ENCODE results near the gene CAMK2G. TPM values are rescaled to one million over a fixed set of nuclear protein-coding genes. Genes with fewer than 3 reads are reported as not detected.

CAMK2G gene
- total RNA-seq, 1 experiment from 2014 or later, result 147 TPM

- no TSS peak for BruUV-seq (replicated peaks)
- H3K4me1 ChIP-seq (replicated peaks; ENCODE audit: insufficient read depth), result peaks cover 14% of the 10 kb centered on the region
- H4K20me1 ChIP-seq (ENCODE audit: insufficient read depth), result peaks cover 100% of the 10 kb centered on the region
- ChIA-PET CTCF (interaction anchor here (0.9 kb wide), 1 partner anchor 14 kb away, joined by 10 read pairs; no protein-coding TSS in a partner anchor), POLR2A (ENCODE audit: unreplicated experiment) (no interaction called here)
- no peak overlapping the region for H2AFZ ChIP-seq
- TF ChIP-seq EZH2 (IDR thresholded peaks at IDR 0.05; ENCODE audit: low read depth), result no peak
- TF ChIP-seq, protein P1, sequence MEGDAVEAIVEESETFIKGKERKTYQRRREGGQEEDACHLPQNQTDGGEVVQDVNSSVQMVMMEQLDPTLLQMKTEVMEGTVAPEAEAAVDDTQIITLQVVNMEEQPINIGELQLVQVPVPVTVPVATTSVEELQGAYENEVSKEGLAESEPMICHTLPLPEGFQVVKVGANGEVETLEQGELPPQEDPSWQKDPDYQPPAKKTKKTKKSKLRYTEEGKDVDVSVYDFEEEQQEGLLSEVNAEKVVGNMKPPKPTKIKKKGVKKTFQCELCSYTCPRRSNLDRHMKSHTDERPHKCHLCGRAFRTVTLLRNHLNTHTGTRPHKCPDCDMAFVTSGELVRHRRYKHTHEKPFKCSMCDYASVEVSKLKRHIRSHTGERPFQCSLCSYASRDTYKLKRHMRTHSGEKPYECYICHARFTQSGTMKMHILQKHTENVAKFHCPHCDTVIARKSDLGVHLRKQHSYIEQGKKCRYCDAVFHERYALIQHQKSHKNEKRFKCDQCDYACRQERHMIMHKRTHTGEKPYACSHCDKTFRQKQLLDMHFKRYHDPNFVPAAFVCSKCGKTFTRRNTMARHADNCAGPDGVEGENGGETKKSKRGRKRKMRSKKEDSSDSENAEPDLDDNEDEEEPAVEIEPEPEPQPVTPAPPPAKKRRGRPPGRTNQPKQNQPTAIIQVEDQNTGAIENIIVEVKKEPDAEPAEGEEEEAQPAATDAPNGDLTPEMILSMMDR (conservative IDR thresholded peaks at IDR 0.05), result no peak
- H3F3A ChIP-seq (ENCODE audit: insufficient read depth, low read depth), result peaks cover 28% of the 10 kb centered on the region; the same call in 1 of the 2 replicates
- intact Hi-C loops (cut with micrococcal nuclease; ENCODE audit: unreplicated experiment), result no loop called here
- peaks cover 100% of the 10 kb centered on the region for H3K79me2 ChIP-seq (ENCODE audit: low read depth)
- H3K9me2 ChIP-seq (ENCODE audit: insufficient read depth), result no peaks in the 10 kb centered on the region
- DNase-seq, result no peak
- H3K4me3 ChIP-seq, result no peak overlapping the region
- H3K4me2 ChIP-seq, result no peak overlapping the region
- H3K36me3 ChIP-seq (ENCODE audit: low read depth), result peaks cover 74% of the 10 kb centered on the region
- no peaks in the 10 kb centered on the region for H3K27me3 ChIP-seq (ENCODE audit: insufficient read depth, low read depth)
- no peaks in the 10 kb centered on the region for H3K9me3 ChIP-seq (ENCODE audit: insufficient read depth, low read depth)
- no peak overlapping the region for H3K27ac ChIP-seq
These were observed 10.1 kb downstream of the CAMK2G start for GRCh38 chr10:73864229-73864628.

GRCh38 chr10:73863039-73863817 is 11.1 kb downstream of the CAMK2G start:
- Histone ChIP-seq H3K9me2 (ENCODE audit: insufficient read depth) (no peaks in the 10 kb centered on the region), H3K4me2 (no peak overlapping the region), H3K79me2 (ENCODE audit: low read depth) (peaks cover 100% of the 10 kb centered on the region), H2AFZ (no peak overlapping the region), H3F3A (ENCODE audit: insufficient read depth, low read depth) (peaks cover 36% of the 10 kb centered on the region; the same call in 1 of the 2 replicates), H3K4me1 (replicated peaks; ENCODE audit: insufficient read depth) (peaks cover 4% of the 10 kb centered on the region; the same call in 1 of the 2 replicates), H4K20me1 (ENCODE audit: insufficient read depth) (peaks cover 100% of the 10 kb centered on the region), H3K9me3 (ENCODE audit: insufficient read depth, low read depth) (no peaks in the 10 kb centered on the region), H3K27ac (no peak overlapping the region), H3K36me3 (ENCODE audit: low read depth) (peaks cover 72% of the 10 kb centered on the region), H3K27me3 (ENCODE audit: insufficient read depth, low read depth) (no peaks in the 10 kb centered on the region), H3K4me3 (no peak overlapping the region)
- POLR2A ChIA-PET (ENCODE audit: unreplicated experiment), result interaction anchor here (0.7 kb wide), 1 partner anchor 80 kb away, joined by 3 read pairs; no protein-coding TSS in a partner anchor
- CTCF ChIA-PET, result interaction anchor here (0.9 kb wide), 2 partner anchors 13 to 16 kb away, joined by 3 to 10 read pairs; no protein-coding TSS in a partner anchor
- intact Hi-C loops (cut with micrococcal nuclease; ENCODE audit: unreplicated experiment), result no loop called here
- BruUV-seq (replicated peaks), result no TSS peak
- DNase-seq, result no peak
- TF ChIP-seq, protein P1 (conservative IDR thresholded peaks at IDR 0.05), result no peak
- TF ChIP-seq EZH2 (IDR thresholded peaks at IDR 0.05; ENCODE audit: low read depth), result no peak

DNA sequence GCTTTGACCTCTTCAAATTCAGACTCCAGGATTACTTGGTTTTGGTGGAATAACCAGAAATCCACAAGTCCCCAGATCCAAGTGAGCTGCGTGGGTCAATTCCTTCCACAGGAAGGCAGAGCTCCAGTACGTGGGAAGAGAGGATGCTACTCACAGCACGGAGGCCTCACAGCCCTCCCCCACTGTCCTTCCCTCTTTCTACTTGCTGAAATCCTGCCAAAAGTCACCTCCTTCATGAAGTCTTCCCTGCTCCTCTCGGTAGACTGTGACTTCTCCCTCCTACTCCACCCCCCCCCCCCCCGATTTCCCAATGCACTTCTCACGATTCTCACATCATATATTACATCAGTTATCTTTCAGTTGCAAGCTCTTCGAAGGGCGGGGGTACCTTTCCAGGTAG is 12.3 kb downstream of the CAMK2G start:
- Histone ChIP-seq H3K27me3 (ENCODE audit: insufficient read depth, low read depth) (no peaks in the 10 kb centered on the region), H3F3A (ENCODE audit: insufficient read depth, low read depth) (peaks cover 47% of the 10 kb centered on the region; the same call in 1 of the 2 replicates), H3K79me2 (ENCODE audit: low read depth) (peaks cover 100% of the 10 kb centered on the region), H3K9me2 (ENCODE audit: insufficient read depth) (no peaks in the 10 kb centered on the region), H3K9me3 (ENCODE audit: insufficient read depth, low read depth) (no peaks in the 10 kb centered on the region), H3K4me2 (no peak overlapping the region), H3K4me1 (replicated peaks; ENCODE audit: insufficient read depth) (no peaks in the 10 kb centered on the region; the same call in 1 of the 2 replicates), H3K36me3 (ENCODE audit: low read depth) (peaks cover 74% of the 10 kb centered on the region), H4K20me1 (ENCODE audit: insufficient read depth) (peaks cover 100% of the 10 kb centered on the region), H3K27ac (no peak overlapping the region), H3K4me3 (no peak overlapping the region), H2AFZ (no peak overlapping the region)
- no peak for TF ChIP-seq EZH2 (IDR thresholded peaks at IDR 0.05; ENCODE audit: low read depth)
- TF ChIP-seq, protein P1 (conservative IDR thresholded peaks at IDR 0.05), result no peak
- ChIA-PET POLR2A (ENCODE audit: unreplicated experiment) (interaction anchor here (0.6 to 0.7 kb wide), 3 partner anchors 10 to 42 kb away, joined by 3 to 6 read pairs (median 3); no protein-coding TSS in a partner anchor), CTCF (interaction anchor here (0.5 to 1.0 kb wide), 2 partner anchors 14 to 125 kb away, joined by 5 to 9 read pairs; no protein-coding TSS in a partner anchor)
- no peak for DNase-seq
- intact Hi-C loops (cut with micrococcal nuclease; ENCODE audit: unreplicated experiment), result no loop called here
- no TSS peak for BruUV-seq (replicated peaks)
